Tibial nerve (tissue), 4 donors: ENCODE measurements around the gene MEN1. TPM values are rescaled to one million over a fixed set of nuclear protein-coding genes. Genes with fewer than 3 reads are reported as not detected.

Experiments
- DNase-seq, 2 donors: peaks; one replicate each; pipeline ENCODE4 v3.0.0-alpha.2; 2019; ENCODE audit warnings: low spot score in 2 of 2
- H3K27ac ChIP-seq, 4 donors: fragments of 200-600 bp; sonication (generic) in 3 of 4; one replicate each; pipeline ENCODE4 v1.5.1; 2017 to 2019; ENCODE audit warnings: mild to moderate bottlenecking in 1 of 4
- H3K27me3 ChIP-seq, 2 donors: fragments of 200-600 bp; sonication (generic) in 1 of 2; one replicate each; pipeline versions ENCODE4 v1.5.1 to v1.6.0; 2017 to 2019
- H3K36me3 ChIP-seq, 3 donors: fragments of 200-600 bp; sonication (generic); one replicate each; pipeline ENCODE4 v1.5.1; 2018 to 2019
- H3K4me1 ChIP-seq, 4 donors: fragments of 200-600 bp; sonication (generic) in 3 of 4; one replicate each; pipeline ENCODE4 v1.5.1; 2017 to 2019
- H3K4me3 ChIP-seq, 4 donors: fragments of 200-600 bp; sonication (generic) in 3 of 4; one replicate each; pipeline ENCODE4 v1.5.1; 2017 to 2019; ENCODE audit warnings: mild to moderate bottlenecking in 1 of 4, moderate library complexity in 1 of 4
- H3K9me3 ChIP-seq, 4 donors: fragments of 200-600 bp; sonication (generic) in 3 of 4; one replicate each; pipeline ENCODE4 v1.5.1; 2017 to 2019
- EP300 ChIP-seq, 2 donors: sonication (generic); formaldehyde crosslinking; IDR thresholded peaks; one replicate each; pipeline ENCODE4 v1.6.1; 2017; ENCODE audit warnings: antibody characterized with exemption in 2 of 2, mild to moderate bottlenecking in 1 of 2
- POLR2A ChIP-seq, 2 donors: fragments of 450-650 bp; IDR thresholded peaks; one replicate each; pipeline ENCODE4 v1.6.1; 2017; ENCODE audit warnings: antibody characterized with exemption in 2 of 2, mild to moderate bottlenecking in 2 of 2, moderate library complexity in 2 of 2
- WGBS, 2 donors: methylation state at CpG; one replicate each; pipeline ENCODE4 v1.1.5; 2018; 5-methylcytosine and 5-hydroxymethylcytosine counted together
- total RNA-seq, 4 donors: library from RNA; depleted of rRNA; stranded (reverse); fragments of >200 nt; gene quantifications; one replicate each; pipeline ENCODE4 v1.1.0, GENCODE V29; 2016
- TF ChIP-seq, protein P1 (sequence below), 5 experiments: fragments of 200-600 bp in 3 of 5; fragments of 450-650 bp in 2 of 5; sonication (generic) in 3 of 5; IDR thresholded peaks; one replicate each; pipeline ENCODE4 v1.5.1; 2016 to 2019; ENCODE audit warnings: antibody characterized with exemption in 5 of 5, mild to moderate bottlenecking in 3 of 5, moderate library complexity in 2 of 5

The MEN1 gene
- total RNA-seq, 4 donors from 2014 or later, result 15.3 to 30.9 (median 19.7) TPM

DNA sequence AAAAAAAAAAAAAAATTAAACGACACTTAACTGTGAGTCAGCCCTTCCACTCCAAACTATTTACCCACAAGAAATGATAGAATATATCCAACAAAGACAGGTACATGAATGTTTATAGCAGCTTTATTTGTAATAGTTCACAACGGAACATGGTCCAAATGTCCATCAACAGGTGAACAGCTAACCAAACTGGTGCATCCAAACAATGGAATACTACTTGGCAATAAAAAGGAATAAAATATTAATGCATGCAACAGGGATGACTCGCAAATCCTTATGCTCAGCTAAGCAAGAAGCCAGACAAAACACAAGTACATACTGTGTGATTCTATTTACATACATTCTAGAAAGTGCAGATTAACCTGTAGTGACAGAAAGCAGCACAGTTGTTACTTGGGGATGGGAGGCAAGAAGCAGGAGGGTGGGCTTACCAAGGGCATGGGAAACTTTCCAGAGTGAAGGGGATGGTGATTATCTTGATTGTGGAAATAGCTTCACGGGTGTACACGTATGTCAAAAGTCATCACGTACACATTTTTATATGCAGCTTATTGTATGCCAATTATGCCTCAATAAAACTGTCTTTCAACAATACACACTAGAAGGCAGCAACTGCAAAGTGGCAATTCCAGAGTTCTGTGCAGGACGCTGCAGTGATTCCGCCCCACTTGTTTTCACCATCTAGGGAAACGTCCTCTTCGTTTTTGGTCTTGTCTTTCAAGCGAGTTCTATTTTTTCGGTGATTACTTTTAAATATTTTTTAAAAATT is 25.4 kb downstream of the MEN1 start:
- Histone ChIP-seq H3K4me3 (no peak overlapping the region), H3K9me3 (no peaks in the 10 kb centered on the region), H3K4me1 (peaks cover 0 to 6% (median 0%) of the 10 kb centered on the region in 4 donors), H3K27ac (no peak overlapping the region), H3K36me3 (peaks cover 0 to 26% (median 3%) of the 10 kb centered on the region in 3 donors), H3K27me3 (no peaks in the 10 kb centered on the region)
- no peak for DNase-seq
- TF ChIP-seq, protein P1, sequence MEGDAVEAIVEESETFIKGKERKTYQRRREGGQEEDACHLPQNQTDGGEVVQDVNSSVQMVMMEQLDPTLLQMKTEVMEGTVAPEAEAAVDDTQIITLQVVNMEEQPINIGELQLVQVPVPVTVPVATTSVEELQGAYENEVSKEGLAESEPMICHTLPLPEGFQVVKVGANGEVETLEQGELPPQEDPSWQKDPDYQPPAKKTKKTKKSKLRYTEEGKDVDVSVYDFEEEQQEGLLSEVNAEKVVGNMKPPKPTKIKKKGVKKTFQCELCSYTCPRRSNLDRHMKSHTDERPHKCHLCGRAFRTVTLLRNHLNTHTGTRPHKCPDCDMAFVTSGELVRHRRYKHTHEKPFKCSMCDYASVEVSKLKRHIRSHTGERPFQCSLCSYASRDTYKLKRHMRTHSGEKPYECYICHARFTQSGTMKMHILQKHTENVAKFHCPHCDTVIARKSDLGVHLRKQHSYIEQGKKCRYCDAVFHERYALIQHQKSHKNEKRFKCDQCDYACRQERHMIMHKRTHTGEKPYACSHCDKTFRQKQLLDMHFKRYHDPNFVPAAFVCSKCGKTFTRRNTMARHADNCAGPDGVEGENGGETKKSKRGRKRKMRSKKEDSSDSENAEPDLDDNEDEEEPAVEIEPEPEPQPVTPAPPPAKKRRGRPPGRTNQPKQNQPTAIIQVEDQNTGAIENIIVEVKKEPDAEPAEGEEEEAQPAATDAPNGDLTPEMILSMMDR (IDR thresholded peaks at IDR 0.05), result no peak
- 85 to 90% methylated on average over 12 of the region's 12 CpGs for WGBS, 2 donors

DNA sequence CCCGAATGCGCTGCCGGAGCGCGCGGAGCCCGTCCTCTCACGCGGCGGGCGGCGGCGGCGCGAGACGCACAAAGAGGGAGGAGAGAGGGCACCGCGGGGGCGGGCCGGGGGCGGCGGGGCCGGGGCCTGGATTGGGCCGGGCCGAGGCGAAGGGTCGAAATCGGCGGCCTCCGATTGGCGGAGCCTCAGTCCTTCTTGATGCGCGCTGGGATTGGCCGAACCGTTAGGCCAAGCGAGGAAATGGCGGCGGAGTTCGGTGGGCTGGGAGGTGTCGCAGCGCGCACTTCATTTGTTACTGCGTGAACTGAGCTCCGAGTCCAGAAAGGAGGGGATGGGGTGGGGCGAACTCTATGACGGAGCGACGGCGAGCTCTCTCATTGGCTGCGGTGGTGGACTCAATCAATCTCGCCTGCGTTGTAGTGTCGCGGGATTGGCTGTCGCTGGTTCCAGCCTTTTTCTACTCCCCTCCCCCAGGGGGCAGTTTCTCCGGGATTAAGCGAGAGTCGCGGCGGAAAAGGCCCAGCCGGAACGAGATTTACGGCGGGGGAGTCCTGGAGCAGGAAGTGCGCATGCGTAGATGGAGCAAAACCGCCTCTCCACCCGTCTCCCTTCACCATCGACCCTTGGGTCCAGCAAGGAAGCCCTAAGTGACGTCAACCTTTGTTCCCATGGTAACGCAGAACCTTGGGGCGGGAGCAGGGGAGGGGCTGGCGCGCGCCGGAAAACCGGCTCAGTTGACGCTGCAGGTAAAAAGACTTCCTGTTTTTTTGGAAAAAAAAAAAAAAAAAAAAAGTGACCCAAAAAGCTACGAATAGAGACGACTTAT is 31.7 kb downstream of the MEN1 start, which contains the start of gene SF1:
TSS of gene SF1 (minus strand) at position 70 of the 826 bp plus-strand sequence. CDS start 150 bp downstream, outside the sequence.
- Histone ChIP-seq H3K27me3 (no peaks in the 10 kb centered on the region), H3K9me3 (no peaks in the 10 kb centered on the region), H3K4me1 (peaks cover 3 to 45% (median 31%) of the 10 kb centered on the region in 4 donors), H3K36me3 (peaks cover 0 to 36% (median 21%) of the 10 kb centered on the region in 3 donors), H3K27ac (peak within 1 kb of the TSS; percentile 100), H3K4me3 (peak within 1 kb of the TSS; percentile 79 to 100 (median 98))
- 1% methylated on average over 31 to 38 of the region's 80 CpGs for WGBS, 2 donors
- peak; percentile 85 to 96 for TF ChIP-seq POLR2A (IDR thresholded peaks at IDR 0.05)
- TF ChIP-seq, protein P1 (IDR thresholded peaks at IDR 0.05), result peak in 4 of 5 experiments; percentile 12 to 38 (median 31)
- peak; percentile 90 to 99 for TF ChIP-seq EP300 (IDR thresholded peaks at IDR 0.05)
- peak; percentile 96 to 98 for DNase-seq

DNA sequence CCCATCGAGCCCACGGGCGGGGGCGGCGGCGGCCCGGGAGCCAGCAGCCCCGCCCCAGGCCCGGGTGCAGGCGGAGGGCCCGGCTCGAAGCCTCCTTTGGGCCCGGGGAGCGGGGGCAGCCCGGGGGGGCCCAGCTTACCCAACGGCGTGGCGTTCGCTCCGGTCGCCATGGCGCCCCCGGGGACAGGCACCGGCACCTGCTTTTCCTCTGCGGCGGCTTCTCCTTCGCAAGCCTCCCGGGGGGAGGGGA is 32.2 kb downstream of the MEN1 start:
- no peaks in the 10 kb centered on the region for H3K27me3 ChIP-seq
- peak overlapping the region; percentile 100 for H3K27ac ChIP-seq
- H3K9me3 ChIP-seq, result no peaks in the 10 kb centered on the region
- 2% methylated on average over 24 of the region's 28 CpGs; no CpG with 5 or more reads in 1 of the 2 donors for WGBS, 2 donors
- peaks cover 0 to 41% (median 27%) of the 10 kb centered on the region in 3 donors for H3K36me3 ChIP-seq
- TF ChIP-seq EP300 (IDR thresholded peaks at IDR 0.05) (no peak), POLR2A (IDR thresholded peaks at IDR 0.05) (no peak)
- TF ChIP-seq, protein P1 (IDR thresholded peaks at IDR 0.05), result no peak
- H3K4me3 ChIP-seq, result peak overlapping the region; percentile 79 to 100 (median 98)
- peaks cover 3 to 51% (median 34%) of the 10 kb centered on the region in 4 donors for H3K4me1 ChIP-seq
- DNase-seq, result no peak

DNA sequence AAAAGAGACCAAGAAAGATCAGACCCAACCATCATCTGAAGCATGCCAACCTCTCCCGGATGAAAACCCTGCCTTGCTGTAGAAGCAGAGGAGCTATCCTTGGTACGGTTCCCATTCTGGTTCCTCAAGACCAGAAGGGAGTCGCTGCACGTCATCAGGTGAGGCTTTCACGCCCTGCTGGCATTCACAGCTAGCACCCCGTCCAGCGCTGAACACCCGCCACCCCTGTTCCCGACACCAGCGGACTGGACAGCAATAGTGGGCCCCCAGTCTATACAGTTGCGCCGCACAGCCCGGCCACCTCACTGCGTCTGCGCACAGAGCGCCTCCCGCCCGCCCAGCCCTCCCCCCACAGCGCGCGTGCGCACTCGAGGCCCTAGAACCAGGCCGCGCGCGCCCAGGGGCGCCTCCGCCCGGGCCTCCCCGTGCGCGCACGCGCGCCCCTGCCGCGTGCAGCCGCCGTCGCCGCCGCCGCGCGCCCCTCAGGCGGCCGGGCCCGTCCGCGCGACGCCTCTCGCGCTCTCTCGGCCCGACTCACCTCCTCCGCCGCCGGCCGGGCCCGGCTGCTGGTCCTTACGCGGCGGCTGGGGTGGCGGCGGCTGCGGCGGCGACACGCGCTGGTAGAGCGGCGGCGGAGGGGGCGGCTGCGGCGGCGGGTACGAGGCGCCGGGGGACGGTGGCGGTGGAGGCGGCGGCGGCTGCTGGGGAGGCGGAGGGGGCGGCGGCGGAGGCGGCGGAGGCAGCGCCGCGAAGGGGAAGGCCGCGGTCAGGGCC is 32.7 kb downstream of the MEN1 start:
- 0% methylated on average over 5 to 52 of the region's 98 CpGs for WGBS, 2 donors
- H3K4me1 ChIP-seq, result peaks cover 3 to 56% (median 39%) of the 10 kb centered on the region in 4 donors
- peak; percentile 54 to 62 for DNase-seq
- H3K27ac ChIP-seq, result peak overlapping the region; percentile 100
- peaks cover 0 to 45% (median 29%) of the 10 kb centered on the region in 3 donors for H3K36me3 ChIP-seq
- H3K9me3 ChIP-seq, result no peaks in the 10 kb centered on the region
- H3K4me3 ChIP-seq, result peak overlapping the region; percentile 79 to 100 (median 98)
- TF ChIP-seq POLR2A (IDR thresholded peaks at IDR 0.05) (peak; percentile 13 to 52), EP300 (IDR thresholded peaks at IDR 0.05) (peak in 1 of 2 donors; percentile 33)
- TF ChIP-seq, protein P1 (IDR thresholded peaks at IDR 0.05), result no peak
- H3K27me3 ChIP-seq, result no peaks in the 10 kb centered on the region
